Ovary (tissue), 3 donors: ENCODE data around the gene SOD2.

ENCODE experiments used
- EP300 ChIP-seq: sonication (generic); formaldehyde crosslinking; IDR thresholded peaks from one replicate; pipeline ENCODE4 v1.6.1; 2017; ENCODE audit warnings: antibody characterized with exemption
- TF ChIP-seq, protein P1 (sequence below), 3 donors: fragments of 450-650 bp in 2 of 3; fragments of 200-600 bp in 1 of 3; IDR thresholded peaks; one replicate each; pipeline versions ENCODE4 v1.5.1 to v1.8.0; 2016 to 2022; ENCODE audit warnings: antibody characterized with exemption in 3 of 3, mild to moderate bottlenecking in 1 of 3
- donor health status: DM: no; HTN: no; CAD: no.

DNA sequence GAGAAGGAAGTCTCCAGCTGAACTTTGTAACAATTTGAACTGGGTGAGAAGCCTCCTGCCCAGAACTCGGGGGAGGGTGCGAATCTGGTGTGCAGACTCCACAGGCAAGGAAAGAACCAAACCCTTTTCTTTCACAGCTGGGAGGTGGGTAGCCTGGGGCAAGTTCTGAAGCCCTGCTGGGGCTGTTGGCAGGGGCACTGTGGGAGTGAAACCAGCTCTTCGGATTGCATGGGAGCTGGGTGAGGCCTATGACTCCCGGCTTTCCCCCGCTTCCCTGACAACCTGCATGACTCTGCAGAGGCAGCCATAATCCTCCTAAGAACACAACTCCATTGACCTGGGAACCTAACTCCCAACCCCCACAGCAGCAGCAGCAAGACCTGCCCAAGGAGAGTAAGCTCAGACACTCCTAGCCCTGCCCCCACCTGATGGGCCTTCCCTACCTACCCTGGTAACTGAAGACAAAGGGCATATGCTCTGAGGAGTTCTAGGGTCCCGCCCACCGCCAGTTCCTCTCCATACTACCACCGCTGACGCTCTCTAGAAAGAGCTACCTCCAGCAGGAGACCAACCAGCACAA lies 37.5 kb downstream of the SOD2 start:
- TF ChIP-seq, protein P1, sequence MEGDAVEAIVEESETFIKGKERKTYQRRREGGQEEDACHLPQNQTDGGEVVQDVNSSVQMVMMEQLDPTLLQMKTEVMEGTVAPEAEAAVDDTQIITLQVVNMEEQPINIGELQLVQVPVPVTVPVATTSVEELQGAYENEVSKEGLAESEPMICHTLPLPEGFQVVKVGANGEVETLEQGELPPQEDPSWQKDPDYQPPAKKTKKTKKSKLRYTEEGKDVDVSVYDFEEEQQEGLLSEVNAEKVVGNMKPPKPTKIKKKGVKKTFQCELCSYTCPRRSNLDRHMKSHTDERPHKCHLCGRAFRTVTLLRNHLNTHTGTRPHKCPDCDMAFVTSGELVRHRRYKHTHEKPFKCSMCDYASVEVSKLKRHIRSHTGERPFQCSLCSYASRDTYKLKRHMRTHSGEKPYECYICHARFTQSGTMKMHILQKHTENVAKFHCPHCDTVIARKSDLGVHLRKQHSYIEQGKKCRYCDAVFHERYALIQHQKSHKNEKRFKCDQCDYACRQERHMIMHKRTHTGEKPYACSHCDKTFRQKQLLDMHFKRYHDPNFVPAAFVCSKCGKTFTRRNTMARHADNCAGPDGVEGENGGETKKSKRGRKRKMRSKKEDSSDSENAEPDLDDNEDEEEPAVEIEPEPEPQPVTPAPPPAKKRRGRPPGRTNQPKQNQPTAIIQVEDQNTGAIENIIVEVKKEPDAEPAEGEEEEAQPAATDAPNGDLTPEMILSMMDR (IDR thresholded peaks at IDR 0.05) = no peak
- TF ChIP-seq EP300 = no peak
